ENCODE measurements around the gene CDC123. TPM values are rescaled to one million over a fixed set of nuclear protein-coding genes. Genes with fewer than 3 reads are reported as not detected.

CDC123 gene
- total RNA-seq, 4 donors from 2014 or later = 40.1 to 77.4 (median 58.8) TPM

- no peak overlapping the region for H3K4me3 ChIP-seq (ENCODE audit: low read depth, poor library complexity, severe bottlenecking)
- DNase-seq (ENCODE audit: low spot score in 2 of 2) = peak in 1 of 2 donors; percentile 13
- TF ChIP-seq POLR2A (IDR thresholded peaks at IDR 0.05) = no peak
- TF ChIP-seq CTCF (IDR thresholded peaks at IDR 0.05) = no peak
- intact Hi-C loops (cut with DNase I; ENCODE audit: low total_unique reads) = no loop called here
- WGBS, 2 donors = 85 to 89% methylated on average over 8 of the region's 8 CpGs
Measured at GRCh38 chr10:12186323-12186722, 9.7 kb upstream of the CDC123 start.

- intact Hi-C loops (cut with DNase I; ENCODE audit: low total_unique reads) = no loop called here
- no peak for DNase-seq (ENCODE audit: low spot score in 2 of 2)
- no peak overlapping the region for H3K4me3 ChIP-seq (ENCODE audit: low read depth, poor library complexity, severe bottlenecking)
- WGBS, 2 donors = 90 to 94% methylated on average over 5 of the region's 5 CpGs
- TF ChIP-seq CTCF (IDR thresholded peaks at IDR 0.05) (no peak), POLR2A (IDR thresholded peaks at IDR 0.05) (no peak)
Measured at GRCh38 chr10:12187321-12187905, 8.6 kb upstream of the CDC123 start.

GRCh38 chr10:12188656-12189055, 7.3 kb upstream of the CDC123 start:
- DNase-seq (ENCODE audit: low spot score in 2 of 2) = no peak
- no peak overlapping the region for H3K4me3 ChIP-seq (ENCODE audit: low read depth, poor library complexity, severe bottlenecking)
- WGBS, 2 donors = 91% methylated on average over 6 of the region's 6 CpGs
- no peak for TF ChIP-seq CTCF (IDR thresholded peaks at IDR 0.05)
- TF ChIP-seq POLR2A (IDR thresholded peaks at IDR 0.05) = no peak
- intact Hi-C loops (cut with DNase I; ENCODE audit: low total_unique reads) = no loop called here

GRCh38 chr10:12189426-12189825, 6.6 kb upstream of the CDC123 start:
- 95 to 96% methylated on average over 10 of the region's 10 CpGs for WGBS, 2 donors
- DNase-seq (ENCODE audit: low spot score in 2 of 2) = peak in 1 of 2 donors; percentile 23
- TF ChIP-seq CTCF (IDR thresholded peaks at IDR 0.05) (no peak), POLR2A (IDR thresholded peaks at IDR 0.05) (no peak)
- intact Hi-C loops (cut with DNase I; ENCODE audit: low total_unique reads) = no loop called here
- H3K4me3 ChIP-seq (ENCODE audit: low read depth, poor library complexity, severe bottlenecking) = no peak overlapping the region

GRCh38 chr10:12191715-12192114, 4.3 kb upstream of the CDC123 start:
- no peak overlapping the region for H3K4me3 ChIP-seq (ENCODE audit: low read depth, poor library complexity, severe bottlenecking)
- intact Hi-C loops (cut with DNase I; ENCODE audit: low total_unique reads) = no loop called here
- DNase-seq (ENCODE audit: low spot score in 2 of 2) = no peak
- TF ChIP-seq CTCF (IDR thresholded peaks at IDR 0.05) (no peak), POLR2A (IDR thresholded peaks at IDR 0.05) (no peak)
- 35 to 49% methylated on average over 3 of the region's 3 CpGs for WGBS, 2 donors

- intact Hi-C loops (cut with DNase I; ENCODE audit: low total_unique reads) = no loop called here
- no peak for DNase-seq (ENCODE audit: low spot score in 2 of 2)
- TF ChIP-seq POLR2A (IDR thresholded peaks at IDR 0.05) (no peak), CTCF (IDR thresholded peaks at IDR 0.05) (no peak)
- 78 to 85% methylated on average over 5 of the region's 5 CpGs for WGBS, 2 donors
- H3K4me3 ChIP-seq (ENCODE audit: low read depth, poor library complexity, severe bottlenecking) = no peak overlapping the region
Measured at GRCh38 chr10:12193193-12193592, 2.8 kb upstream of the CDC123 start.

Data from lower leg skin (tissue), 4 donors.